NT2/D1 (cell line): ENCODE results near the gene CUL9.

ENCODE experiments used
- SUZ12 ChIP-seq: IDR thresholded peaks from 2 replicates; pipeline ENCODE4 v1.6.1; 2011; ENCODE audit not compliant: insufficient read length, insufficient read depth; ENCODE audit errors: extremely low read depth
- YY1 ChIP-seq: IDR thresholded peaks from 2 replicates; pipeline ENCODE4 v1.6.1; 2011; ENCODE audit not compliant: insufficient read length, insufficient read depth
- ZNF274 ChIP-seq: IDR thresholded peaks from 2 replicates; pipeline ENCODE4 v1.6.1; 2011; ENCODE audit warnings: mild to moderate bottlenecking, low read depth, low read length

DNA sequence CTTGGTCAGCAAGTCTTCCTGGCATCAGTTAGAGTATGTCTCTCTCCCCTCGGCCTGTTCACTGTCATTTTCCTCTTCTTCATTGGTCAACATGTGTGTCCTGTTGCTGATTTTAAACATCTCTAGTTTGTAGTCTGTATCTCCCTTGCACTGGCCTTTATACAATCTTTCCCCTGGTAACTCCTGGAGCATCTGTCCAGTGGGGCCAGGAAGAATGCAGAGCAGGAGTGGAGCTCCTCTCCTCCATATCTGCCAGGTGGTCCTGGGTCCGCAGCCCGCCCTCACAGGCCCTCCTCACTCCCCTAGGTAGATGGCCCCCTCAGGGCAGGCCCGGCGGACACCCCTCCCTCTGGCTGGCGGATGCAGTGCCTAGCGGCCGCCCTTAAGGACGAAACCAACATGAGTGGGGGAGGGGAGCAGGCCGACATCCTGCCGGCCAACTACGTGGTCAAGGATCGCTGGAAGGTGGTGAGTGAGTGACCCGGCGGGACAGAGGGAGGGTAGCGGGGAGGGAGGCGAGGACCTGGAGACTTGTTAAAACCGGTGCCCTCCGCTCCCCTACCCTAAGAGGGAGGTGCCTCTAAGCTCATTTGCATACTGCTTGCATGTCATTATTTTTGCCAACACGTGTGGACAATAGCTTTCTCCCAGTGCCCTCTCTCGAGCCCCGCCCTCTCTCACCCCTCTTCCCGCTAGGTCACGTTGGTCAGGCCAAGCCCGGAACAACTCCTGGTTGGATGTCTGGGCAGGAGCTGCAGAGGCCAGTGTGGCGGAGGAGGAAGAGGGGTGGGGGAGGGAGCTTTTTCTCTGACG lies 64.5 kb downstream of the CUL9 start:
- TF ChIP-seq YY1 (no peak), SUZ12 (no peak), ZNF274 (no peak)
